ENCODE measurements around the gene TADA3. TPM values are rescaled to one million over a fixed set of nuclear protein-coding genes. Genes with fewer than 3 reads are reported as not detected.
A peak's percentile ranks its signal among the peaks of the same experiment; 100 is the strongest.

Gene TADA3
- total and polyA plus RNA-seq, 2 experiments from 2014 or later, result 29.1 to 61.7 TPM

DNA sequence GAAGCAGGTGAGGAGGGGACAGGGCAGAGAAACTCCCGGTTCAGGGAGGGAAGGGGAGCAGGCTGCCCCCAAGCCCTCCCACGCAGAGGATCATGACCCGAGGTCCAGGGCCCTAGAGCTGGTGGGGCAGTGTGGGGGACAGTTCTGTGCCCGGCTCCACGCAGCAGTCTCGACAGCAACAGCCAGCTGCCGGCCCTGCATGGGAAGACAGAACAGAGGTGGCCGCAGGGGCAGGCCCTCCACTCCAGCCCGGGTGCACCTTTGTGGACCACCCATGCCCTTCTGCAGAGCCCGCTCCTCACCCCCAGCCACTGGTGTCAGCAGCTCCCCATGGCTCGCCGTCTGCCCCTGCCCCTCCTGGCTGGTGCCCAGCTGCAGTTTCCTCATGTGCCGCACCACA is 34.8 kb downstream of the TADA3 start:
- Histone ChIP-seq H4K20me1 (replicated peaks; ENCODE audit: insufficient read depth) (no peaks in the 10 kb centered on the region; the same call in 1 of the 2 replicates), H3K4me1 (ENCODE audit: insufficient read depth) (no peaks in the 10 kb centered on the region), H2AFZ (no peak overlapping the region), H3F3A (replicated peaks; ENCODE audit: low read depth) (no peaks in the 10 kb centered on the region), H3K27ac (ENCODE audit: low read depth) (no peak overlapping the region), H3K9me2 (ENCODE audit: insufficient read depth) (no peaks in the 10 kb centered on the region), H3K4me3 (no peak overlapping the region), H3K79me2 (replicated peaks; ENCODE audit: insufficient read depth) (no peaks in the 10 kb centered on the region), H3K36me3 (ENCODE audit: insufficient read depth) (no peaks in the 10 kb centered on the region; the same call in 1 of the 2 replicates), H3K4me2 (no peak overlapping the region), H3K27me3 (ENCODE audit: insufficient read depth) (no peaks in the 10 kb centered on the region)
- Mint-ChIP-seq H3K4me3 (no peak overlapping the region), H3K27ac (no peak overlapping the region), H3K9me3 (no peaks in the 10 kb centered on the region), H3K27me3 (ENCODE audit: insufficient read depth, low read depth, poor library complexity) (peaks cover 6% of the 10 kb centered on the region), H3K36me3 (ENCODE audit: low read depth) (peaks cover 50% of the 10 kb centered on the region), H3K4me1 (no peaks in the 10 kb centered on the region)
- DNase-seq (ENCODE audit: low spot score) (no peak), ATAC-seq (no peak)
- no peak for TF ChIP-seq EZH2phosphoT487 (IDR thresholded peaks at IDR 0.05; ENCODE audit: unreplicated experiment)

DNA sequence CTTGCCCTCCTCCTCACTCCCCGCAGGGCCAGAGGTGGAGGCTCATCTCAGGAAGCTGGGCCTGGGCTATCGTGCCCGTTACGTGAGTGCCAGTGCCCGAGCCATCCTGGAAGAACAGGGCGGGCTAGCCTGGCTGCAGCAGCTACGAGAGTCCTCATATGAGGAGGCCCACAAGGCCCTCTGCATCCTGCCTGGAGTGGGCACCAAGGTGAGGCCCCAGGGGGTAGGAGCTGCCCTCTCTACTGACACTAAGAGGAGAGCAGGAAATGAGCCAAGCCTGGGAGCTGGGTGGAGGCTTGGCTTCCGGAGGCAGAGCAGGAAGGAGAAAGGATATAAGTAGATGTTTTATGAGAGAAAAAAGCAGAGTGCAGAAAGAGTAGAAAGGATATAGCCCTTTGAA is 37.6 kb downstream of the TADA3 start:
- H4K20me1 ChIP-seq (replicated peaks; ENCODE audit: insufficient read depth), result no peaks in the 10 kb centered on the region; the same call in 1 of the 2 replicates
- H3K36me3 ChIP-seq (ENCODE audit: insufficient read depth), result peaks cover 4% of the 10 kb centered on the region
- Mint-ChIP-seq H3K36me3 (ENCODE audit: low read depth) (peaks cover 61% of the 10 kb centered on the region), H3K27ac (no peak overlapping the region), H3K4me1 (peaks cover 3% of the 10 kb centered on the region; the same call in 2 of the 3 replicates), H3K4me3 (no peak overlapping the region), H3K9me3 (no peaks in the 10 kb centered on the region), H3K27me3 (ENCODE audit: insufficient read depth, low read depth, poor library complexity) (peaks cover 2% of the 10 kb centered on the region)
- ATAC-seq (no peak), DNase-seq (ENCODE audit: low spot score) (no peak)
- no peak overlapping the region for H3K4me2 ChIP-seq
- no peaks in the 10 kb centered on the region for H3K9me2 ChIP-seq (ENCODE audit: insufficient read depth)
- no peaks in the 10 kb centered on the region for H3K27me3 ChIP-seq (ENCODE audit: insufficient read depth)
- H3K4me3 ChIP-seq, result no peak overlapping the region
- H3K79me2 ChIP-seq (replicated peaks; ENCODE audit: insufficient read depth), result peaks cover 12% of the 10 kb centered on the region
- TF ChIP-seq, protein P1, sequence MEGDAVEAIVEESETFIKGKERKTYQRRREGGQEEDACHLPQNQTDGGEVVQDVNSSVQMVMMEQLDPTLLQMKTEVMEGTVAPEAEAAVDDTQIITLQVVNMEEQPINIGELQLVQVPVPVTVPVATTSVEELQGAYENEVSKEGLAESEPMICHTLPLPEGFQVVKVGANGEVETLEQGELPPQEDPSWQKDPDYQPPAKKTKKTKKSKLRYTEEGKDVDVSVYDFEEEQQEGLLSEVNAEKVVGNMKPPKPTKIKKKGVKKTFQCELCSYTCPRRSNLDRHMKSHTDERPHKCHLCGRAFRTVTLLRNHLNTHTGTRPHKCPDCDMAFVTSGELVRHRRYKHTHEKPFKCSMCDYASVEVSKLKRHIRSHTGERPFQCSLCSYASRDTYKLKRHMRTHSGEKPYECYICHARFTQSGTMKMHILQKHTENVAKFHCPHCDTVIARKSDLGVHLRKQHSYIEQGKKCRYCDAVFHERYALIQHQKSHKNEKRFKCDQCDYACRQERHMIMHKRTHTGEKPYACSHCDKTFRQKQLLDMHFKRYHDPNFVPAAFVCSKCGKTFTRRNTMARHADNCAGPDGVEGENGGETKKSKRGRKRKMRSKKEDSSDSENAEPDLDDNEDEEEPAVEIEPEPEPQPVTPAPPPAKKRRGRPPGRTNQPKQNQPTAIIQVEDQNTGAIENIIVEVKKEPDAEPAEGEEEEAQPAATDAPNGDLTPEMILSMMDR (conservative IDR thresholded peaks at IDR 0.05; ENCODE audit: low read depth in 2 of 2), result no peak
- H3K27ac ChIP-seq (ENCODE audit: low read depth), result no peak overlapping the region
- no peak overlapping the region for H2AFZ ChIP-seq
- 0 out of 2 replicates have a peak, but pooled peaks cover 3% of the 10 kb centered on the region for H3F3A ChIP-seq (replicated peaks; ENCODE audit: low read depth)
- peaks cover 9% of the 10 kb centered on the region; the same call in 1 of the 2 replicates for H3K4me1 ChIP-seq (ENCODE audit: insufficient read depth)

DNA sequence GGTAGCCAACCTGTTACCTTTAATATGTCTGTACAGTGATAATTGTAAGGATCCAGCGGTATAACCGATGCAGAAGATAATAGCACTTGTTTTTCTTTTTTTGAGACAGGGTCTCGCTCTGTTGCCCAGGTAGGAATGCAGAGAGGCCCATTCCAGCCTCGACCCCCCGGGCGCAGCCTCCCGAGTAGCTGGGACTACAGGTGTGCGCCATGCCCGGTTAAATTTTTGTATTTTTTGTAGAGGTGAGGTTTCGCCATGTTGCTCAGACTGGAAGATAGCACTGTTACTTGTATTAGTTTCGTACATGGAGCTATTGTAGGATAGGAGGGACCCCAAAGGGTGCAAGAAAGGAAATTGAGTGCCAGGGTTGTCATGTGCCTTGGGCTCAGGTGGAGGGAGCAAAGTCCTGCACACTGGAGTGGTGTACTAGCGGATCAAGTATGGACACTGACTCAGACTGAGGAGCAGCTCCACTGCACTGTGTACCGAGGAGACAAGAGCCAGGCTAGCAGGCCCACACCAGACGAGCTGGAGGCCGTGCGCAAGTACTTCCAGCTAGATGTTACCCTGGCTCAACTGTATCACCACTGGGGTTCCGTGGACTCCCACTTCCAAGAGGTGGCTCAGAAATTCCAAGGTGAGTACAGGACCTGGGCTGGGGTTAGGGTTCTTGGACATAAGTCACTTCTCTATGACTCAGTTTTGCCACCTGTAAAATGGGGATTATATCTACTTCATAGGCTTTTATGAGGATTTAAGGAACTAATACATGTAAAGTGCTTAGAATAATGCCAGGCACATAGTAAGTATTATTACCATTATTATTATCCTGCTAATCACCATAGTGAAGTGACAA is 41.5 kb downstream of the TADA3 start:
- H3F3A ChIP-seq (replicated peaks; ENCODE audit: low read depth), result peaks cover 20% of the 10 kb centered on the region
- H3K27me3 Mint-ChIP-seq (ENCODE audit: insufficient read depth, low read depth, poor library complexity), result peaks cover 4% of the 10 kb centered on the region
- H3K9me2 ChIP-seq (ENCODE audit: insufficient read depth), result no peaks in the 10 kb centered on the region; the same call in 1 of the 2 replicates
- peak overlapping the region; percentile 93 for H3K4me3 Mint-ChIP-seq
- H3K4me1 ChIP-seq (ENCODE audit: insufficient read depth), result peaks cover 9% of the 10 kb centered on the region; the same call in 1 of the 2 replicates
- H3K36me3 ChIP-seq (ENCODE audit: insufficient read depth), result peaks cover 19% of the 10 kb centered on the region
- no peak for ATAC-seq
- H3K36me3 Mint-ChIP-seq (ENCODE audit: low read depth), result peaks cover 67% of the 10 kb centered on the region
- DNase-seq (ENCODE audit: low spot score), result no peak
- no peaks in the 10 kb centered on the region for H4K20me1 ChIP-seq (replicated peaks; ENCODE audit: insufficient read depth)
- peak overlapping the region; percentile 95 for H3K4me2 ChIP-seq
- no peaks in the 10 kb centered on the region for H3K27me3 ChIP-seq (ENCODE audit: insufficient read depth)
- peaks cover 3% of the 10 kb centered on the region; the same call in 2 of the 3 replicates for H3K4me1 Mint-ChIP-seq
- H3K27ac ChIP-seq (ENCODE audit: low read depth), result peak overlapping the region; percentile 82; the same call in 1 of the 2 replicates
- H3K79me2 ChIP-seq (replicated peaks; ENCODE audit: insufficient read depth), result peaks cover 12% of the 10 kb centered on the region
- H3K9me3 Mint-ChIP-seq, result no peaks in the 10 kb centered on the region
- peak overlapping the region; percentile 93 for H2AFZ ChIP-seq
- H3K4me3 ChIP-seq, result peak overlapping the region; percentile 86
- peak overlapping the region; percentile 98 for H3K27ac Mint-ChIP-seq
- TF ChIP-seq EZH2phosphoT487 (IDR thresholded peaks at IDR 0.05; ENCODE audit: unreplicated experiment) (no peak), STAT1 (IDR thresholded peaks at IDR 0.05; ENCODE audit: unreplicated experiment) (no peak), CREB1 (CRISPR knock-in tag; IDR thresholded peaks at IDR 0.05; ENCODE audit: low read depth) (no peak), ZNF331 (CRISPR knock-in tag; IDR thresholded peaks at IDR 0.05; ENCODE audit: low read depth) (no peak)
- TF ChIP-seq, protein P2, sequence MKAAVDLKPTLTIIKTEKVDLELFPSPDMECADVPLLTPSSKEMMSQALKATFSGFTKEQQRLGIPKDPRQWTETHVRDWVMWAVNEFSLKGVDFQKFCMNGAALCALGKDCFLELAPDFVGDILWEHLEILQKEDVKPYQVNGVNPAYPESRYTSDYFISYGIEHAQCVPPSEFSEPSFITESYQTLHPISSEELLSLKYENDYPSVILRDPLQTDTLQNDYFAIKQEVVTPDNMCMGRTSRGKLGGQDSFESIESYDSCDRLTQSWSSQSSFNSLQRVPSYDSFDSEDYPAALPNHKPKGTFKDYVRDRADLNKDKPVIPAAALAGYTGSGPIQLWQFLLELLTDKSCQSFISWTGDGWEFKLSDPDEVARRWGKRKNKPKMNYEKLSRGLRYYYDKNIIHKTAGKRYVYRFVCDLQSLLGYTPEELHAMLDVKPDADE (IDR thresholded peaks at IDR 0.05), result no peak

All from GM23338 (cell line).